ENCODE data around the gene MCHR1.

Gene MCHR1

GRCh38 chr22:40729284-40729683, 50.0 kb downstream of the MCHR1 start:
- Histone ChIP-seq H3K4me1 (ENCODE audit: control insufficient read depth, low read depth, low read length) (peaks cover 3% of the 10 kb centered on the region), H3K27me3 (ENCODE audit: insufficient read depth, low read length, poor library complexity) (no peaks in the 10 kb centered on the region), H3K4ac (ENCODE audit: low read depth, low read length) (no peak overlapping the region), H2BK15ac (replicated peaks; ENCODE audit: low read depth) (no peak overlapping the region), H2BK5ac (ENCODE audit: low read length) (no peak overlapping the region), H3K79me1 (ENCODE audit: low read length) (no peaks in the 10 kb centered on the region), H3K79me2 (ENCODE audit: control insufficient read depth, insufficient read depth, low read length) (no peaks in the 10 kb centered on the region), H2BK120ac (ENCODE audit: low read depth, low read length) (no peak overlapping the region), H3K4me3 (ENCODE audit: low read length) (no peak overlapping the region), H4K5ac (ENCODE audit: low read length) (no peak overlapping the region), H4K8ac (ENCODE audit: low read depth, low read length) (no peak overlapping the region), H3K18ac (ENCODE audit: low read length) (no peak overlapping the region), H3K27ac (ENCODE audit: low read depth, low read length) (no peak overlapping the region), H3K9ac (ENCODE audit: low read length) (no peak overlapping the region), H3K4me2 (ENCODE audit: low read length) (no peak overlapping the region), H3K36me3 (ENCODE audit: control insufficient read depth, insufficient read depth, low read length) (no peaks in the 10 kb centered on the region), H3K56ac (ENCODE audit: low read length) (no peak overlapping the region), H2AK5ac (ENCODE audit: low read length) (no peak overlapping the region), H3K23ac (ENCODE audit: low read length) (no peak overlapping the region)
- DNase-seq: no peak
- WGBS (ENCODE audit: extremely low coverage, insufficient coverage, low lambda C conversion rate): no CpG with 5 or more reads among the region's 6 CpGs
